PC-9 (cell line): ENCODE measurements around the gene ARRB1.

Experiments
- EZH2 ChIP-seq: fragments of 200-600 bp; sonication (generic); IDR thresholded peaks from 2 replicates; pipeline ENCODE4 v1.8.0; 2017; ENCODE audit warnings: antibody characterized with exemption, low read depth
- TF ChIP-seq, protein P1 (sequence below): fragments of 200-600 bp; sonication (generic); conservative IDR thresholded peaks from 2 replicates; pipeline ENCODE4 v1.6.1; 2017; ENCODE audit warnings: mixed run types, antibody characterized with exemption, mild to moderate bottlenecking, moderate library complexity

DNA sequence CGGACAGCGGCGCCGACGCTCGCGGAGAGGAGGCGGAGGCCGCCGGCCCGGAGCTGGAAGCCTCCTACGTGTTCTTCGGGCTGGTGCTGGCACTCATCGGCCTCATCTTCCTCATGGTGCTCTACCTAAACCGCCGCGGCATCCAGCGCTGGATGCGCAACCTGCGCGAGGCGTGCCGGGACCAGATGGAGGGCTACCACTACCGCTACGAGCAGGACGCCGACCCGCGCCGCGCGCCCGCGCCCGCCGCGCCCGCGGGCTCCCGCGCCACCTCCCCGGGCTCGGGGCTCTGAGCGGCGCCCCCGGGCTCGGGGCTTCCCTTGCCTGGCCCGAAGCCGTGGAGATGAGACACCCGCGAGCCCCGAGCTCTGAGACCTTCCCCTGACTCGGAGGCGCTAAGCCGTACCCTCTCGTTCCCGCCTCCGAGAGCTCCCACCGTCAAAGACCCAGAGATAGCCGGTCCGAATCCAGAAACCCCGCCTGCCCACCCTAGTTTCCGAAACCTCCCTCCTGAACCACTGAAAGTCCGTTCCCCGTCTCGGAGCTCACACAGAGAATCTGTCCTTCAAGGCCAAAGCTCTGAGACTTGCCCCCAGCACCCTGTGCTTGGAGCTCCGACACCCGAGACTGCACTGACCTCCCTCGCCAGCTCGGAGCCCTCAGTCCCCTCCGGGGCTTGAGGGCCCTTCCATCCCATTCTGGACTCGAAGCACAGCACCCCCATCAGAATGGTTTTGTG lies 109.4 kb downstream of the ARRB1 start:
- TF ChIP-seq, protein P1, sequence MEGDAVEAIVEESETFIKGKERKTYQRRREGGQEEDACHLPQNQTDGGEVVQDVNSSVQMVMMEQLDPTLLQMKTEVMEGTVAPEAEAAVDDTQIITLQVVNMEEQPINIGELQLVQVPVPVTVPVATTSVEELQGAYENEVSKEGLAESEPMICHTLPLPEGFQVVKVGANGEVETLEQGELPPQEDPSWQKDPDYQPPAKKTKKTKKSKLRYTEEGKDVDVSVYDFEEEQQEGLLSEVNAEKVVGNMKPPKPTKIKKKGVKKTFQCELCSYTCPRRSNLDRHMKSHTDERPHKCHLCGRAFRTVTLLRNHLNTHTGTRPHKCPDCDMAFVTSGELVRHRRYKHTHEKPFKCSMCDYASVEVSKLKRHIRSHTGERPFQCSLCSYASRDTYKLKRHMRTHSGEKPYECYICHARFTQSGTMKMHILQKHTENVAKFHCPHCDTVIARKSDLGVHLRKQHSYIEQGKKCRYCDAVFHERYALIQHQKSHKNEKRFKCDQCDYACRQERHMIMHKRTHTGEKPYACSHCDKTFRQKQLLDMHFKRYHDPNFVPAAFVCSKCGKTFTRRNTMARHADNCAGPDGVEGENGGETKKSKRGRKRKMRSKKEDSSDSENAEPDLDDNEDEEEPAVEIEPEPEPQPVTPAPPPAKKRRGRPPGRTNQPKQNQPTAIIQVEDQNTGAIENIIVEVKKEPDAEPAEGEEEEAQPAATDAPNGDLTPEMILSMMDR = no peak
- TF ChIP-seq EZH2 = no peak
